ENCODE measurements around the gene GPC5.

Gene GPC5

DNA sequence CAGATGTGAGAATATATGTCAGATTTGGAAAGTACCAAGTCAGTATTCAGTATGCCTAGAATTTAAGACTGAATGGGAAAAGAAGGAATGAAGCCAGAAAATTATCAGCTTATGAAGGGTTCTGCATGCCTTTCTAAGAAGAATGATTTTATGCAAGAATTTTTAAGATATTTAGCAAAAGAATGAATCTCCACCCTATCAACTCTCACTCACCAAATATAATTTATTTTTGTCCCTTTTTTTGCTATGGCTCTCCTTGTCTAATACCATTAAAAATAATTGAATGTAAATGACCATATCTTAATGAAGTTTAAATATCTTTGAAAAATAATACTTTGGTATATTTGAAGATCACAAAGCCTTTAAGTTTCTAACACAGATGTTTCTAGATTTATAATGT, 1215.5 kb downstream of the GPC5 start (continued):
- TF ChIP-seq ZBTB26 (tag by site-specific recombination; optimal IDR thresholded peaks at IDR 0.05) (no peak), SP7 (tag by site-specific recombination; IDR thresholded peaks at IDR 0.05) (no peak)

GRCh38 chr13:92621985-92622384, 1223.6 kb downstream of the GPC5 start:
- H3K36me3 ChIP-seq (ENCODE audit: control insufficient read depth in 2 of 2, insufficient read depth in 1 of 2, low read length in 2 of 2): no peaks in the 10 kb centered on the region
- no peaks in the 10 kb centered on the region for H3K4me1 ChIP-seq (ENCODE audit: control insufficient read depth, insufficient read depth, low read length)
- no peaks in the 10 kb centered on the region for H3K9me3 ChIP-seq (ENCODE audit: control insufficient read depth, insufficient read depth, low read depth, low read length)
- H3K27ac ChIP-seq (ENCODE audit: extremely low read depth, low read depth, low read length): no peak overlapping the region
- no peak overlapping the region for H3K4me3 ChIP-seq (ENCODE audit: low read depth, low read length)
- TF ChIP-seq GLIS1 (tag by site-specific recombination; IDR thresholded peaks at IDR 0.05) (no peak), RBAK (tag by site-specific recombination; IDR thresholded peaks at IDR 0.05) (no peak), ZNF280D (tag by site-specific recombination; IDR thresholded peaks at IDR 0.05) (no peak), ZNF530 (tag by site-specific recombination; IDR thresholded peaks at IDR 0.05; ENCODE audit: low read depth) (no peak), PRDM1 (tag by site-specific recombination; IDR thresholded peaks at IDR 0.05) (no peak), ZNF48 (tag by site-specific recombination; IDR thresholded peaks at IDR 0.05) (no peak), ZNF138 (tag by site-specific recombination; IDR thresholded peaks at IDR 0.05; ENCODE audit: borderline replicate concordance) (no peak), ZNF623 (tag by site-specific recombination; IDR thresholded peaks at IDR 0.05) (no peak), ZNF596 (tag by site-specific recombination; IDR thresholded peaks at IDR 0.05) (no peak), ZBTB26 (tag by site-specific recombination; optimal IDR thresholded peaks at IDR 0.05) (no peak), ZNF549 (tag by site-specific recombination; IDR thresholded peaks at IDR 0.05) (no peak), ZNF510 (tag by site-specific recombination; IDR thresholded peaks at IDR 0.05; ENCODE audit: insufficient replicate concordance) (no peak)
- TF ChIP-seq, protein P1, sequence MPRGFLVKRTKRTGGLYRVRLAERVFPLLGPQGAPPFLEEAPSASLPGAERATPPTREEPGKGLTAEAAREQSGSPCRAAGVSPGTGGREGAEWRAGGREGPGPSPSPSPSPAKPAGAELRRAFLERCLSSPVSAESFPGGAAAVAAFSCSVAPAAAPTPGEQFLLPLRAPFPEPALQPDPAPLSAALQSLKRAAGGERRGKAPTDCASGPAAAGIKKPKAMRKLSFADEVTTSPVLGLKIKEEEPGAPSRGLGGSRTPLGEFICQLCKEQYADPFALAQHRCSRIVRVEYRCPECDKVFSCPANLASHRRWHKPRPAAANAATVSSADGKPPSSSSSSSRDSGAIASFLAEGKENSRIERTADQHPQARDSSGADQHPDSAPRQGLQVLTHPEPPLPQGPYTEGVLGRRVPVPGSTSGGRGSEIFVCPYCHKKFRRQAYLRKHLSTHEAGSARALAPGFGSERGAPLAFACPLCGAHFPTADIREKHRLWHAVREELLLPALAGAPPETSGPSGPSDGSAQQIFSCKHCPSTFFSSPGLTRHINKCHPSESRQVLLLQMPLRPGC (tag by site-specific recombination; IDR thresholded peaks at IDR 0.05): no peak
- TF ChIP-seq, protein P2, sequence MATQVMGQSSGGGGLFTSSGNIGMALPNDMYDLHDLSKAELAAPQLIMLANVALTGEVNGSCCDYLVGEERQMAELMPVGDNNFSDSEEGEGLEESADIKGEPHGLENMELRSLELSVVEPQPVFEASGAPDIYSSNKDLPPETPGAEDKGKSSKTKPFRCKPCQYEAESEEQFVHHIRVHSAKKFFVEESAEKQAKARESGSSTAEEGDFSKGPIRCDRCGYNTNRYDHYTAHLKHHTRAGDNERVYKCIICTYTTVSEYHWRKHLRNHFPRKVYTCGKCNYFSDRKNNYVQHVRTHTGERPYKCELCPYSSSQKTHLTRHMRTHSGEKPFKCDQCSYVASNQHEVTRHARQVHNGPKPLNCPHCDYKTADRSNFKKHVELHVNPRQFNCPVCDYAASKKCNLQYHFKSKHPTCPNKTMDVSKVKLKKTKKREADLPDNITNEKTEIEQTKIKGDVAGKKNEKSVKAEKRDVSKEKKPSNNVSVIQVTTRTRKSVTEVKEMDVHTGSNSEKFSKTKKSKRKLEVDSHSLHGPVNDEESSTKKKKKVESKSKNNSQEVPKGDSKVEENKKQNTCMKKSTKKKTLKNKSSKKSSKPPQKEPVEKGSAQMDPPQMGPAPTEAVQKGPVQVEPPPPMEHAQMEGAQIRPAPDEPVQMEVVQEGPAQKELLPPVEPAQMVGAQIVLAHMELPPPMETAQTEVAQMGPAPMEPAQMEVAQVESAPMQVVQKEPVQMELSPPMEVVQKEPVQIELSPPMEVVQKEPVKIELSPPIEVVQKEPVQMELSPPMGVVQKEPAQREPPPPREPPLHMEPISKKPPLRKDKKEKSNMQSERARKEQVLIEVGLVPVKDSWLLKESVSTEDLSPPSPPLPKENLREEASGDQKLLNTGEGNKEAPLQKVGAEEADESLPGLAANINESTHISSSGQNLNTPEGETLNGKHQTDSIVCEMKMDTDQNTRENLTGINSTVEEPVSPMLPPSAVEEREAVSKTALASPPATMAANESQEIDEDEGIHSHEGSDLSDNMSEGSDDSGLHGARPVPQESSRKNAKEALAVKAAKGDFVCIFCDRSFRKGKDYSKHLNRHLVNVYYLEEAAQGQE (tag by site-specific recombination; IDR thresholded peaks at IDR 0.05): no peak
- ChIA-PET CTCF (no interaction called here), POLR2A (no interaction called here)

Measured in HEK293 (cell line).